HL-60 (cell line): Measurements from ENCODE around the gene NTNG2.

Experiments
- DNase-seq, 2 experiments: peaks; one replicate each; pipeline ENCODE4 v3.0.0-alpha.2; 2010 to 2020; ENCODE audit warnings: low read depth in 1 of 2, low spot score in 1 of 2
- H3K27ac ChIP-seq: fragments of 250-450 bp; sonication (Bioruptor Pico); replicated peaks from 2 replicates; pipeline ENCODE4 v1.5.1; 2020; ENCODE audit warnings: mild to moderate bottlenecking, moderate library complexity
- H3K27me3 ChIP-seq: fragments of 250-450 bp; sonication (Bioruptor Pico); 2 replicates; pipeline ENCODE4 v1.5.1; 2021; ENCODE audit warnings: mild to moderate bottlenecking, moderate library complexity; ENCODE audit not compliant: insufficient read depth, poor library complexity, severe bottlenecking
- H3K4me3 ChIP-seq: replicated peaks from 2 replicates; pipeline ENCODE4 v1.5.1; 2011; ENCODE audit warnings: mild to moderate bottlenecking, control low read depth, low read length; ENCODE audit not compliant: insufficient read depth
- GABPA ChIP-seq: IDR thresholded peaks from 2 replicates; pipeline ENCODE4 v1.6.1; 2012; ENCODE audit warnings: low read depth
- POLR2AphosphoS5 ChIP-seq: IDR thresholded peaks from 2 replicates; pipeline ENCODE4 v1.6.1; 2012; ENCODE audit warnings: low read depth
- SPI1 ChIP-seq: IDR thresholded peaks from 2 replicates; pipeline ENCODE4 v1.6.1; 2012; ENCODE audit warnings: low read depth, mild to moderate bottlenecking, borderline replicate concordance
- TF ChIP-seq, protein P1 (sequence below): IDR thresholded peaks from 2 replicates; pipeline ENCODE4 v1.6.1; 2012; ENCODE audit warnings: low read depth; ENCODE audit not compliant: insufficient replicate concordance
- TF ChIP-seq, protein P2 (sequence below): IDR thresholded peaks from one replicate; pipeline ENCODE4 v1.5.1; 2011; ENCODE audit warnings: low read length, control low read depth, inconsistent platforms; ENCODE audit not compliant: insufficient read depth

NTNG2 gene

DNA sequence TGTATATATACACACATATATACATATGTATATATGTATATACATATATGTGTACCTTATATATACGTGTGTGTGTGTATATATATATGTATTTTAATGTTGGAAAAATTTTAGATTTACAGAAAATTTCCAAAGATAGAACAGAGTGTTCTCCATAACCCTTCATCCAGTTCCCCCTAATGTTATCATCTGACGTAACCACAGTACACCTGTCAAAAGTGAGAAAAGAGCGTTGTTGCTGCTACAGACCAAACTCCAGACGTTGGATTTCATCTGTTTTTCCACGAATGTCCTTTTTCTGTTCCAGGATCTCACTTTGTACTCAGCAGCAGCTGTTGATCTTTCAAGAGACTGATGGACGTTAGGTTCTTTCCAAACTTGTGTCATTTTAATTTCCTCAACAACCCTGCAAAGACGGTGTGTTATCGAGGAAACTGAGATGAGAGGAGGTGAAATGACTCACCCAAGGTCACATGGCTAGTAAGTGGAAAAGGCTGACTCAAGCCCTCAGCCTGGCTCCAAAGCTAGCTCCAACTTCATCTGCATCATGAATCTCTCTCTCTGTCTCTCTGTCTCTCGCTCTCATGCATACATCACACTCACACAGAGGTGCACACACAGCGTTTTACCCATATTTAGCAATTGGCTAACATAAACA, 17.0 kb upstream of the NTNG2 start:
- Histone ChIP-seq H3K4me3 (no peak overlapping the region), H3K27ac (no peak overlapping the region), H3K27me3 (peaks cover 24% of the 10 kb centered on the region)
- DNase-seq, result no peak
- TF ChIP-seq SPI1 (no peak), POLR2AphosphoS5 (no peak), GABPA (no peak)
- TF ChIP-seq, protein P1, sequence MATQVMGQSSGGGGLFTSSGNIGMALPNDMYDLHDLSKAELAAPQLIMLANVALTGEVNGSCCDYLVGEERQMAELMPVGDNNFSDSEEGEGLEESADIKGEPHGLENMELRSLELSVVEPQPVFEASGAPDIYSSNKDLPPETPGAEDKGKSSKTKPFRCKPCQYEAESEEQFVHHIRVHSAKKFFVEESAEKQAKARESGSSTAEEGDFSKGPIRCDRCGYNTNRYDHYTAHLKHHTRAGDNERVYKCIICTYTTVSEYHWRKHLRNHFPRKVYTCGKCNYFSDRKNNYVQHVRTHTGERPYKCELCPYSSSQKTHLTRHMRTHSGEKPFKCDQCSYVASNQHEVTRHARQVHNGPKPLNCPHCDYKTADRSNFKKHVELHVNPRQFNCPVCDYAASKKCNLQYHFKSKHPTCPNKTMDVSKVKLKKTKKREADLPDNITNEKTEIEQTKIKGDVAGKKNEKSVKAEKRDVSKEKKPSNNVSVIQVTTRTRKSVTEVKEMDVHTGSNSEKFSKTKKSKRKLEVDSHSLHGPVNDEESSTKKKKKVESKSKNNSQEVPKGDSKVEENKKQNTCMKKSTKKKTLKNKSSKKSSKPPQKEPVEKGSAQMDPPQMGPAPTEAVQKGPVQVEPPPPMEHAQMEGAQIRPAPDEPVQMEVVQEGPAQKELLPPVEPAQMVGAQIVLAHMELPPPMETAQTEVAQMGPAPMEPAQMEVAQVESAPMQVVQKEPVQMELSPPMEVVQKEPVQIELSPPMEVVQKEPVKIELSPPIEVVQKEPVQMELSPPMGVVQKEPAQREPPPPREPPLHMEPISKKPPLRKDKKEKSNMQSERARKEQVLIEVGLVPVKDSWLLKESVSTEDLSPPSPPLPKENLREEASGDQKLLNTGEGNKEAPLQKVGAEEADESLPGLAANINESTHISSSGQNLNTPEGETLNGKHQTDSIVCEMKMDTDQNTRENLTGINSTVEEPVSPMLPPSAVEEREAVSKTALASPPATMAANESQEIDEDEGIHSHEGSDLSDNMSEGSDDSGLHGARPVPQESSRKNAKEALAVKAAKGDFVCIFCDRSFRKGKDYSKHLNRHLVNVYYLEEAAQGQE, result no peak
- TF ChIP-seq, protein P2, sequence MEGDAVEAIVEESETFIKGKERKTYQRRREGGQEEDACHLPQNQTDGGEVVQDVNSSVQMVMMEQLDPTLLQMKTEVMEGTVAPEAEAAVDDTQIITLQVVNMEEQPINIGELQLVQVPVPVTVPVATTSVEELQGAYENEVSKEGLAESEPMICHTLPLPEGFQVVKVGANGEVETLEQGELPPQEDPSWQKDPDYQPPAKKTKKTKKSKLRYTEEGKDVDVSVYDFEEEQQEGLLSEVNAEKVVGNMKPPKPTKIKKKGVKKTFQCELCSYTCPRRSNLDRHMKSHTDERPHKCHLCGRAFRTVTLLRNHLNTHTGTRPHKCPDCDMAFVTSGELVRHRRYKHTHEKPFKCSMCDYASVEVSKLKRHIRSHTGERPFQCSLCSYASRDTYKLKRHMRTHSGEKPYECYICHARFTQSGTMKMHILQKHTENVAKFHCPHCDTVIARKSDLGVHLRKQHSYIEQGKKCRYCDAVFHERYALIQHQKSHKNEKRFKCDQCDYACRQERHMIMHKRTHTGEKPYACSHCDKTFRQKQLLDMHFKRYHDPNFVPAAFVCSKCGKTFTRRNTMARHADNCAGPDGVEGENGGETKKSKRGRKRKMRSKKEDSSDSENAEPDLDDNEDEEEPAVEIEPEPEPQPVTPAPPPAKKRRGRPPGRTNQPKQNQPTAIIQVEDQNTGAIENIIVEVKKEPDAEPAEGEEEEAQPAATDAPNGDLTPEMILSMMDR, result no peak

DNA sequence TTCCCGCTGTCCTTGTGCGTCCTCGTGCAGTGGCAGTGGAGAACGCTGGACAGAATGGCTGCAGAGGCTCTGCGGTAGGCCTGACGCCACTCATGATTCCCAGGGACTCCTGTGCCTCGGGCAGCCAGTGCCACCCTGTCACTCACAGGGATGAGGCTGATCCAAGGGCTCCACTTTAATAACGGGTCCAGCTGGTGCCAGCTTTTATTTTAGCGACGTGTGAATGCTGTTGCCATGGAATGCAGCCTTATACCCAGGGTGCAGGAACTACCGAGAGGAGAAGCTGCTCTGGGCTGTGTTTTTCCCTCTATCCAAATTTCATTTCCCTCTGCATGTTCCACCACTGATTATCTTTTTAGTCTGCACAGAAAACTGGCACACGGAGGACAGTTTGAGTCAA, 15.8 kb upstream of the NTNG2 start:
- H3K27ac ChIP-seq, result no peak overlapping the region
- DNase-seq, result no peak
- no peak overlapping the region for H3K4me3 ChIP-seq
- peaks cover 12% of the 10 kb centered on the region for H3K27me3 ChIP-seq
- no peak for TF ChIP-seq POLR2AphosphoS5
- TF ChIP-seq, protein P1, result no peak
- TF ChIP-seq, protein P2, result no peak
- TF ChIP-seq GABPA, result no peak
- TF ChIP-seq SPI1, result no peak

DNA sequence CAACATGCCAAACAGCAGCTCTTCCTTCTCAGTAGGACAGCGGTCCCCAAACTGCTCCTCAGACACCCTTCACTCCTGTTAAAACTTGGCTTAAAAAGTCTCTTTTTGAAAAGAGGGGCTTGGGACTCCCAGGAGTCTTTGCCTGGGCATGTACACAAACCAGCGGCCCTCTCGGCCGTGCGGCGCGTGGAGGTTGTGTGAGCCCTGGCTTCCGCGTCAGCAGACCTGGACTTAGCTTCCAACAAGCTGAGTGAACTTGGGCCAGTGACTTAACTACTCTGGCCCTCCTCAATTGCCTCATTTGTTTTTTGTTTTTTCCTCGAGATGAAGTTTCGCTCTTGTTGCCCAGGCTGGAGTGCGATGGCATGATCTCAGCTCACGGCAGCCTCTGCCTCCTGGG, 15.3 kb upstream of the NTNG2 start:
- Histone ChIP-seq H3K27ac (no peak overlapping the region), H3K27me3 (peaks cover 7% of the 10 kb centered on the region), H3K4me3 (no peak overlapping the region)
- no peak for DNase-seq
- TF ChIP-seq, protein P2, result no peak
- TF ChIP-seq POLR2AphosphoS5 (no peak), GABPA (no peak), SPI1 (no peak)
- TF ChIP-seq, protein P1, result no peak
